ENCODE results near the gene AKAP10.

Gene AKAP10

DNA sequence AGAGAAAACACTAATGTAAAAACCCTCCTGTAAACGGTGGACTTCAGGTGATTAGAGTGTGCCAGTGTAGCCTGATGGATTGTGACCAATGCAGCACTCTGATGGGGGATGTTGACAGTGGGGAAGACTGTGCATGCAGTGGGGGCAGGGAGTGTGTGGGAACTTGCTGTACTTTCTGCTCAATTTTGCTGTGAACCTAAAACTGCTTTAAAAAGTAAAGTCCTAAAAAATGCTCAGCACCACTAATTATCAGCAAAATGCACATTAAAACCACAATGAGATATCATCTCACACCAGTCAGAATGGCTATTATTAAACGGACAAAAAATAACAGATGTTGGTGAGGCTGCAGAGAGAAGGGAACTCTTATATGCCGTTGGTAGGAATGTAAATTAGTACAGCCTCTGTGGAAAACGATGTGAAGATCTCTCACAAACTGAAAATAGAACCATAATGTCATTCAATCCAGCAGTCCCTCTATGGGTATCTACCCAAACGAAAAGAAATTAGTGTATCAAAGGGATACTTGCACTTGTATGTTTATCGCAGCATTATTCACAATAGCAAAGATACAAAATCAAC, 100.2 kb downstream of the AKAP10 start:
- H3K4me3 ChIP-seq (ENCODE audit: low read length): no peak overlapping the region
- DNase-seq (ENCODE audit: low read depth): no peak
- TF ChIP-seq CTCF (conservative IDR thresholded peaks at IDR 0.05; ENCODE audit: low read depth, low read length): no peak

- no peak for TF ChIP-seq CTCF (conservative IDR thresholded peaks at IDR 0.05; ENCODE audit: low read depth, low read length)
- H3K4me3 ChIP-seq (ENCODE audit: low read length): no peak overlapping the region
- DNase-seq (ENCODE audit: low read depth): no peak
Measured at GRCh38 chr17:19876529-19877161, 101.0 kb downstream of the AKAP10 start.

- no peak overlapping the region for H3K4me3 ChIP-seq (ENCODE audit: low read length)
- DNase-seq (ENCODE audit: low read depth): no peak
- no peak for TF ChIP-seq CTCF (conservative IDR thresholded peaks at IDR 0.05; ENCODE audit: low read depth, low read length)
Measured at GRCh38 chr17:19874256-19874655, 103.4 kb downstream of the AKAP10 start.

- TF ChIP-seq CTCF (conservative IDR thresholded peaks at IDR 0.05; ENCODE audit: low read depth, low read length): no peak
- no peak for DNase-seq (ENCODE audit: low read depth)
- no peak overlapping the region for H3K4me3 ChIP-seq (ENCODE audit: low read length)
Measured at GRCh38 chr17:19873346-19873745, 104.3 kb downstream of the AKAP10 start.

DNA sequence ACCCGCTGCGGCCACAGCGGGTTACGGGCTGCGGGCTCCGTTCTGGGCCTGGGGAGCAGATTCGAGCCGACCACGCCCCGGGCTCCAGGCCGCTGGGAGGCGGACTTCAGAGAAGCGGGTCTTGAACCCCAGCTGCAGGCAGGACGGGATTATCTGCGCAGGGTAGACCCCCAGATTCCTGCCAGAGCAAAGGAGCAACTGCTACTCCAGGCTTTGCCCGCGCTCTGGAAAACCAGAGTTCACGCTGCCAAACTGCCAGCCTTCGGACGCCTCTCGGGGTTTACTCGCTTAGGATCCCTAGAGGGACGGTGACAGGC, 109.6 kb downstream of the AKAP10 start:
- no peak for TF ChIP-seq CTCF (conservative IDR thresholded peaks at IDR 0.05; ENCODE audit: low read depth, low read length)

DNA sequence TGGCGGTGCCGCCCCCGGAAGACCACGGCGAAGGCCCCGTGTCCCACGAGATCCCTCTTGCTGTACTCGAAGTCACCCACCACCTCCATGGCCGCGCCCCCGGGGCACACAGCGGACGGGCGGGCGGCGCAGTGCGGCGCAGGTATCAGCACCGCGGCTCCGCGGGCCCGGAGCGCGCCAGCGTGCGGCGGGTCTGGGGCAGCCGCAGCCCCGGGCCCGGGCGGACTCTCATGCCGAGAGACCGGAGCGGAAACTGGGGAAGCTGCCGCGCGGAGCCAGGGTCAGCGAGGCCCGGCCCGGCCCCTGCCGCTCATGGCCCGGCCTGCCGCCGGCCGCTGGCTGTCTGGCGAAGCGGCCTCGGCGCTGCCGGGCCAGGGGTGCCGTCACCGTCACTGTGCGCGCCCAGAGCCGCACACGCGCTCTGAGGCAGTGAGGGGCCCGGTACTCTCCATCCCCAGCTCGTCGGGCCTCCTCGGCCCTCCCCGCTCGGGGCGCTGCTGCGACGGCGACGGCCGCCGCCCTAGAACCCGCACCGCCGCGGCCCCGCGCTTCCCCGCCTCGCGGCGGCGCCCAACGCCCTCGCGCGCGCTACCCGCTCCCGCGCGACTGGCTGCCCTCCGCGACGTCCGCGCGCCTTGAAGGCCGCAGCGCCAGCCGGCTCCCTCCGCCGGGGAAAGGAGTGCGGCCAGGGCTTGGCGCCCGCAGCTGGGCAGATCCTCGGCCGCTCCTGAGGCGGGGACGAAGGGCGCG, 110.1 kb downstream of the AKAP10 start, which contains the start of gene ULK2:
Gene ULK2, minus strand, starts transcription at position 608 of the 750 bp plus-strand sequence. Its CDS starts 519 bp downstream, at position 89.
- H3K4me3 ChIP-seq (ENCODE audit: low read length): peak within 1 kb of the TSS; percentile 77
- no peak for TF ChIP-seq CTCF (conservative IDR thresholded peaks at IDR 0.05; ENCODE audit: low read depth, low read length)
- no peak for DNase-seq (ENCODE audit: low read depth)

More for the DNA sequence above, 109.6 kb downstream of the AKAP10 start:
- H3K4me3 ChIP-seq (ENCODE audit: low read length): peak overlapping the region; percentile 41
- no peak for DNase-seq (ENCODE audit: low read depth)

DNA sequence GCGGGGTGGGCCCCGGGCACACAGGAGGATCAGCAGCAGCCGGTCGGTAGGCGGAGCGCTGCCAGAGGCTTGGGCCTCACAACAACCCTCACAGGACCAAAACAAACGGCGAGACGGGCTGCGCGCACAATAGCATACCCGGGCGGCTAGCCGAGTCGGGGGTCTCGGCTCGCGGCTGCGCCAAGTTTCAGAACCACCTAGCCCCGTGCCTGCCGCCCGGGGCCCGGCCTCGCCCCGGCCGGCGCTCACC, 110.6 kb downstream of the AKAP10 start:
- no peak for DNase-seq (ENCODE audit: low read depth)
- peak overlapping the region; percentile 77 for H3K4me3 ChIP-seq (ENCODE audit: low read length)
- peak; percentile 40 for TF ChIP-seq CTCF (conservative IDR thresholded peaks at IDR 0.05; ENCODE audit: low read depth, low read length)

All from retinal pigment epithelial cell (primary cell).